CD14-positive monocyte (primary cell): ENCODE data around the gene CYP19A1. TPM values are rescaled to one million over a fixed set of nuclear protein-coding genes. Genes with fewer than 3 reads are reported as not detected.

Source experiments
- DNase-seq, 3 donors: peaks; one replicate each; pipeline ENCODE4 v3.0.0-alpha.2; 2011 to 2022
- H2AFZ ChIP-seq: 2 replicates; pipeline ENCODE4 v1.6.0; 2012; ENCODE audit warnings: mild to moderate bottlenecking, low read depth, low read length, inconsistent platforms; ENCODE audit not compliant: insufficient read depth, poor library complexity, severe bottlenecking
- H3K27ac ChIP-seq, 2 donors: 1 replicate in 1 of 2; 2 replicates in 1 of 2; pipeline ENCODE4 v1.5.1; 2012 to 2013; ENCODE audit warnings: low read length in 2 of 2, control low read depth in 1 of 2, inconsistent platforms in 1 of 2, low read depth in 1 of 2, mild to moderate bottlenecking in 1 of 2
- H3K27me3 ChIP-seq, 2 donors: one replicate each; pipeline versions ENCODE4 v1.6.0 to v1.6.1; 2011 to 2013; ENCODE audit warnings: low read length in 2 of 2; ENCODE audit not compliant: control insufficient read depth in 2 of 2, insufficient read depth in 2 of 2
- H3K36me3 ChIP-seq, 2 donors: replicated peaks in 1 of 2; 1 replicate in 1 of 2; 2 replicates in 1 of 2; pipeline versions ENCODE4 v1.5.1 to v1.6.1; 2012 to 2013; ENCODE audit warnings: low read length in 2 of 2, control low read depth in 1 of 2, inconsistent platforms in 1 of 2, mild to moderate bottlenecking in 1 of 2; ENCODE audit not compliant: insufficient read depth in 2 of 2, control insufficient read depth in 1 of 2
- H3K4me1 ChIP-seq, 2 donors: 1 replicate in 1 of 2; 2 replicates in 1 of 2; pipeline versions ENCODE4 v1.5.1 to v1.6.1; 2012 to 2013; ENCODE audit warnings: low read length in 2 of 2, control low read depth in 1 of 2, inconsistent platforms in 1 of 2, mild to moderate bottlenecking in 1 of 2, moderate library complexity in 1 of 2; ENCODE audit not compliant: insufficient read depth in 2 of 2, control insufficient read depth in 1 of 2
- H3K4me2 ChIP-seq: replicated peaks from 2 replicates; pipeline ENCODE3; 2012; ENCODE audit warnings: low read length, moderate library complexity, mild to moderate bottlenecking; ENCODE audit not compliant: poor library complexity, severe bottlenecking; ENCODE audit errors: extremely low read depth
- H3K4me3 ChIP-seq, 3 experiments: fragments of 200-600 bp in 1 of 3; sonication (generic) in 1 of 3; replicated peaks in 1 of 3; 1 replicate in 2 of 3; 2 replicates in 1 of 3; pipeline ENCODE4 v1.5.1; 2011 to 2013; ENCODE audit warnings: low read length in 3 of 3, mild to moderate bottlenecking in 3 of 3, control low read depth in 2 of 3, low read depth in 2 of 3, inconsistent platforms in 1 of 3, moderate library complexity in 1 of 3
- H3K79me2 ChIP-seq: 2 replicates; pipeline ENCODE4 v1.6.0; 2012; ENCODE audit warnings: mild to moderate bottlenecking, control low read depth, inconsistent platforms, low read length, moderate library complexity; ENCODE audit not compliant: insufficient read depth
- H3K9ac ChIP-seq: 2 replicates; pipeline ENCODE4 v1.6.0; 2017; ENCODE audit warnings: low read length, mild to moderate bottlenecking; ENCODE audit not compliant: insufficient read depth, poor library complexity, severe bottlenecking
- H3K9me3 ChIP-seq, 2 donors: replicated peaks in 1 of 2; 1 replicate in 1 of 2; 2 replicates in 1 of 2; pipeline versions ENCODE4 v1.5.1 to v1.6.1; 2012 to 2013; ENCODE audit warnings: low read length in 2 of 2, control low read depth in 1 of 2; ENCODE audit not compliant: control insufficient read depth in 1 of 2, insufficient read depth in 1 of 2
- H4K20me1 ChIP-seq: 2 replicates; pipeline ENCODE4 v1.6.0; 2012; ENCODE audit warnings: mild to moderate bottlenecking, low read length, control low read depth, moderate library complexity; ENCODE audit not compliant: insufficient read depth
- H3K27ac Mint-ChIP-seq, 7 donors: one replicate each; pipeline ENCODE4 v1.8.0; 2020; ENCODE audit warnings: mild to moderate bottlenecking in 7 of 7, mixed read lengths in 7 of 7, moderate library complexity in 6 of 7, inconsistent platforms in 2 of 7
- H3K27me3 Mint-ChIP-seq, 3 donors: one replicate each; pipeline ENCODE4 v1.8.0; 2021 to 2022; ENCODE audit warnings: low read depth in 3 of 3, mild to moderate bottlenecking in 3 of 3, mixed read lengths in 3 of 3, moderate library complexity in 3 of 3, inconsistent platforms in 1 of 3
- H3K36me3 Mint-ChIP-seq, 2 donors: one replicate each; pipeline ENCODE4 v1.8.0; 2020; ENCODE audit warnings: mixed read lengths in 2 of 2, inconsistent platforms in 1 of 2, mild to moderate bottlenecking in 1 of 2
- H3K4me1 Mint-ChIP-seq: one replicate; pipeline ENCODE4 v1.8.0; 2020; ENCODE audit warnings: mild to moderate bottlenecking, mixed read lengths
- H3K4me3 Mint-ChIP-seq, 2 donors: one replicate each; pipeline ENCODE4 v1.8.0; 2020; ENCODE audit warnings: mild to moderate bottlenecking in 2 of 2, mixed read lengths in 2 of 2, moderate library complexity in 1 of 2
- H3K9me3 Mint-ChIP-seq, 7 donors: one replicate each; pipeline ENCODE4 v1.8.0; 2020 to 2022; ENCODE audit warnings: mixed read lengths in 7 of 7, mild to moderate bottlenecking in 6 of 7, moderate library complexity in 6 of 7, inconsistent platforms in 2 of 7
- CTCF ChIP-seq: fragments of 200-600 bp; IDR thresholded peaks from one replicate; pipeline ENCODE4 v1.8.0; 2022; ENCODE audit warnings: antibody characterized with exemption, mild to moderate bottlenecking
- WGBS: methylation state at CpG from one replicate; pipeline ENCODE4 v1.1.5; 2013; ENCODE audit warnings: missing lambda C conversion rate; ENCODE audit not compliant: insufficient coverage; 5-methylcytosine and 5-hydroxymethylcytosine counted together
- intact Hi-C, 2 donors: fragments of 100-400 bp; cut with micrococcal nuclease; formaldehyde crosslinking; loops; one replicate each; pipeline versions ENCODE4 v1.15.0 to v1.15.1; 2023
- polyA plus RNA-seq, 3 donors: library from polyadenylated mRNA; depleted of rRNA in 1 of 3; unstranded in 2 of 3; stranded (reverse) in 1 of 3; fragments of 300-500 nt in 2 of 3; fragments of >200 nt in 1 of 3; fragmentation: Illumina TruSeq in 2 of 3; gene quantifications; 1 replicate in 2 of 3; 2 replicates in 1 of 3; pipeline ENCODE4 v1.2.3, GENCODE V29; 2012 to 2021

The CYP19A1 gene
- polyA plus RNA-seq, 3 donors = not detected

- no peaks in the 10 kb centered on the region for H3K79me2 ChIP-seq
- intact Hi-C loops = no loop called here
- no peak overlapping the region for H3K27ac ChIP-seq
- Mint-ChIP-seq H3K9me3 (peaks cover 0 to 2% (median 0%) of the 10 kb centered on the region in 7 donors), H3K27me3 (no peaks in the 10 kb centered on the region), H3K4me1 (peaks cover 8% of the 10 kb centered on the region), H3K4me3 (no peak overlapping the region), H3K36me3 (no peaks in the 10 kb centered on the region), H3K27ac (peak overlapping the region in 1 of 7 donors; percentile 2)
- TF ChIP-seq CTCF = no peak
- 98% methylated on average over 9 of the region's 10 CpGs for WGBS
- H3K9me3 ChIP-seq = no peaks in the 10 kb centered on the region
- no peak overlapping the region for H3K9ac ChIP-seq
- H3K4me3 ChIP-seq = no peak overlapping the region
- H2AFZ ChIP-seq = no peak overlapping the region
- H3K4me2 ChIP-seq = no peak overlapping the region
- H3K4me1 ChIP-seq = no peaks in the 10 kb centered on the region
- no peak for DNase-seq
- no peaks in the 10 kb centered on the region for H3K36me3 ChIP-seq
- H3K27me3 ChIP-seq = no peaks in the 10 kb centered on the region
- H4K20me1 ChIP-seq = no peaks in the 10 kb centered on the region
These were observed 23.7 kb downstream of the CYP19A1 start for GRCh38 chr15:51314391-51315337.

- Histone ChIP-seq H3K9ac (no peak overlapping the region), H3K27me3 (no peaks in the 10 kb centered on the region), H3K9me3 (no peaks in the 10 kb centered on the region), H3K4me2 (no peak overlapping the region), H2AFZ (no peak overlapping the region), H3K4me1 (no peaks in the 10 kb centered on the region), H3K4me3 (no peak overlapping the region), H4K20me1 (no peaks in the 10 kb centered on the region), H3K27ac (no peak overlapping the region), H3K36me3 (no peaks in the 10 kb centered on the region), H3K79me2 (no peaks in the 10 kb centered on the region)
- Mint-ChIP-seq H3K27ac (no peak overlapping the region), H3K27me3 (peaks cover 0 to under 1% (median 0%) of the 10 kb centered on the region in 3 donors), H3K36me3 (no peaks in the 10 kb centered on the region), H3K4me3 (no peak overlapping the region), H3K9me3 (peaks cover 0 to 2% (median 0%) of the 10 kb centered on the region in 7 donors), H3K4me1 (peaks cover 8% of the 10 kb centered on the region)
- intact Hi-C loops = no loop called here
- TF ChIP-seq CTCF = no peak
- DNase-seq = no peak
- WGBS = 100% methylated on average over 2 of the region's 10 CpGs
These were observed 24.6 kb downstream of the CYP19A1 start for GRCh38 chr15:51313644-51314280.
